Measurements from ENCODE around the gene PCGF3. TPM values are rescaled to one million over a fixed set of nuclear protein-coding genes. Genes with fewer than 3 reads are reported as not detected.

Gene PCGF3
- total RNA-seq, 4 donors from 2014 or later, result 56.5 to 256 (median 97.2) TPM

- peak; percentile 37 for DNase-seq
- no peaks in the 10 kb centered on the region for H3K27me3 ChIP-seq
- TF ChIP-seq CTCF (IDR thresholded peaks at IDR 0.05), result peak in 1 of 5 experiments; percentile 25
- TF ChIP-seq POLR2A (IDR thresholded peaks at IDR 0.05), result no peak
- in situ Hi-C loops (cut with MboI; ENCODE audit: low pct_ligation_motif_present in 1 of 4, low pct_unique_long_range_greater_than_20kb in 1 of 4, low sequenced_read_pairs in 3 of 4), result no loop called here
- H3K4me1 ChIP-seq, result peaks cover 10 to 54% (median 51%) of the 10 kb centered on the region in 4 donors
- WGBS, 2 donors (ENCODE audit: low coverage in 1 of 2), result 58% methylated on average over 22 of the region's 23 CpGs; no CpG with 5 or more reads in 1 of the 2 donors
- H3K27ac ChIP-seq, result no peak overlapping the region
- H3K36me3 ChIP-seq, result no peaks in the 10 kb centered on the region
- H3K9me3 ChIP-seq, result no peaks in the 10 kb centered on the region
- intact Hi-C loops (cut with DNase I; ENCODE audit: low total_unique reads), result no loop called here
- peak overlapping the region in 1 of 4 donors; percentile 24 for H3K4me3 ChIP-seq
Observed at GRCh38 chr4:682490-683172, 23.0 kb upstream of the PCGF3 start.

GRCh38 chr4:683247-683897 is 22.3 kb upstream of the PCGF3 start:
- in situ Hi-C loops (cut with MboI; ENCODE audit: low pct_ligation_motif_present in 1 of 4, low pct_unique_long_range_greater_than_20kb in 1 of 4, low sequenced_read_pairs in 3 of 4), result no loop called here
- H3K27ac ChIP-seq, result no peak overlapping the region
- no peak for TF ChIP-seq POLR2A (IDR thresholded peaks at IDR 0.05)
- TF ChIP-seq CTCF (IDR thresholded peaks at IDR 0.05), result no peak
- WGBS, 2 donors (ENCODE audit: low coverage in 1 of 2), result 67% methylated on average over 23 of the region's 25 CpGs; no CpG with 5 or more reads in 1 of the 2 donors
- peaks cover 15 to 56% (median 51%) of the 10 kb centered on the region in 4 donors for H3K4me1 ChIP-seq
- no peak overlapping the region for H3K4me3 ChIP-seq
- no peaks in the 10 kb centered on the region for H3K36me3 ChIP-seq
- H3K27me3 ChIP-seq, result no peaks in the 10 kb centered on the region
- H3K9me3 ChIP-seq, result no peaks in the 10 kb centered on the region
- DNase-seq, result no peak
- intact Hi-C loops (cut with DNase I; ENCODE audit: low total_unique reads), result no loop called here

- H3K36me3 ChIP-seq, result no peaks in the 10 kb centered on the region
- WGBS, 2 donors (ENCODE audit: low coverage in 1 of 2), result 38% methylated on average over 19 of the region's 19 CpGs; no CpG with 5 or more reads in 1 of the 2 donors
- H3K4me1 ChIP-seq, result peaks cover 19 to 60% (median 57%) of the 10 kb centered on the region in 4 donors
- DNase-seq, result peak; percentile 80
- no peak overlapping the region for H3K4me3 ChIP-seq
- intact Hi-C loops (cut with DNase I; ENCODE audit: low total_unique reads), result no loop called here
- in situ Hi-C loops (cut with MboI; ENCODE audit: low pct_ligation_motif_present in 1 of 4, low pct_unique_long_range_greater_than_20kb in 1 of 4, low sequenced_read_pairs in 3 of 4), result no loop called here
- H3K9me3 ChIP-seq, result no peaks in the 10 kb centered on the region
- no peak overlapping the region for H3K27ac ChIP-seq
- H3K27me3 ChIP-seq, result no peaks in the 10 kb centered on the region
- TF ChIP-seq POLR2A (IDR thresholded peaks at IDR 0.05), result no peak
- TF ChIP-seq CTCF (IDR thresholded peaks at IDR 0.05), result peak; percentile 61 to 86 (median 73)
- no peak for TF ChIP-seq POLR2AphosphoS5 (IDR thresholded peaks at IDR 0.05)
- TF ChIP-seq EP300 (IDR thresholded peaks at IDR 0.05; ENCODE audit: low read depth), result no peak
Observed at GRCh38 chr4:683982-684622, 21.5 kb upstream of the PCGF3 start.

GRCh38 chr4:684623-685327 is 20.9 kb upstream of the PCGF3 start:
- no peaks in the 10 kb centered on the region for H3K27me3 ChIP-seq
- H3K9me3 ChIP-seq, result no peaks in the 10 kb centered on the region
- H3K27ac ChIP-seq, result no peak overlapping the region
- TF ChIP-seq CTCF (IDR thresholded peaks at IDR 0.05) (no peak), POLR2A (IDR thresholded peaks at IDR 0.05) (no peak), POLR2AphosphoS5 (IDR thresholded peaks at IDR 0.05) (no peak), EP300 (IDR thresholded peaks at IDR 0.05; ENCODE audit: low read depth) (no peak)
- H3K4me3 ChIP-seq, result no peak overlapping the region
- H3K4me1 ChIP-seq, result peaks cover 19 to 67% (median 63%) of the 10 kb centered on the region in 4 donors
- WGBS, 2 donors (ENCODE audit: low coverage in 1 of 2), result 67% methylated on average over 21 of the region's 21 CpGs; no CpG with 5 or more reads in 1 of the 2 donors
- no peak for DNase-seq
- no peaks in the 10 kb centered on the region for H3K36me3 ChIP-seq
- in situ Hi-C loops (cut with MboI; ENCODE audit: low pct_ligation_motif_present in 1 of 4, low pct_unique_long_range_greater_than_20kb in 1 of 4, low sequenced_read_pairs in 3 of 4), result no loop called here
- intact Hi-C loops (cut with DNase I; ENCODE audit: low total_unique reads), result no loop called here

Data from transverse colon (tissue), 4 donors.